Measurements from ENCODE around the gene GBA2.

DNA sequence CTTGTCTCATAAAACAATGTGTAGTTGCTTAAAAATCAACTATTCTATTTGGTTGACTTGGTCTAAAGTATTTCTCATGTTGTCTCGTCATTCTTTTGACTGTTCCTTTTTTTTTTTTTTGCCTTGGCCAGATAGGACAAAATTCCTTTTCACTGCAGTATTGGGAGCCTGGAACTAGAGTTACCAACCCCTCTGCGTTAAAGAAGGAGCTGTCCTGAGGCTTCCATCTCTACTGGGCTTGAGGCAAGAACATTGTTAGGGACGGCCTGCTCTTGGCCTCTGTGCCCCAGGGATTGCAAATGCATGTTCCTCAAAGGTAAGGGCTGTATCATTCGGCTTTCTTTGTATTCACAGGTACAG, 41.0 kb upstream of the GBA2 start:
- TF ChIP-seq POLR2A (IDR thresholded peaks at IDR 0.05) (no peak), CTCF (IDR thresholded peaks at IDR 0.05) (no peak)

All from heart left ventricle (tissue), 13 donors.